GM18868 (cell line): Measurements from ENCODE around the gene SARDH.
"Not testable (repeated sequence)": the region's sequence is repeated elsewhere in the genome, so short reads cannot be mapped to it uniquely, and the experiment has no call there.

Source experiments
- ATAC-seq: cut with Tn5 transposase; IDR thresholded peaks from one replicate; pipeline ENCODE4 v1.9.1; 2021; ENCODE audit warnings: mild to moderate bottlenecking, moderate library complexity; ENCODE audit not compliant: unreplicated experiment

SARDH gene

GRCh38 chr9:133775951-133776905 is 38.1 kb upstream of the SARDH start:
- no peak for ATAC-seq

- ATAC-seq, result no peak
These were observed 37.1 kb upstream of the SARDH start for GRCh38 chr9:133775291-133775690.

DNA sequence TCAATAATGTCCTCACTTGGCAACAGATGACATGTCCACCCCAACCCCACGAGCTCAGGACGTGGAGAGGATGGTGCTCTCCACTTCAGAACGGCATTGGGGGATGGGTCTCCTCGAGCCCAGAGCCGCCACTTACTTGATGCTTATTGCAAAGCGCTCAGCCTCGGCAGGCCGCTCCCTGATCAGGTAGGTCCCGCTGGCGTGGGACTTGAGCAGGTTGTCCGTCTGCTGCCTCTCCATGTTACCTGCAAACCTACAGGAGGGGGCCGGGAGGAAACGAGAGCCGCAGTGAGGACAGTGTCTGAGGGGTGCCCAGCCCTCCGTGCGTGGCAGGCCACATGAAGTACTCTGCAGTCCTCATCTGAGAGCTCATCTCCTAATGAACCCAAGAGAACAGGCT is 36.6 kb upstream of the SARDH start:
- no peak for ATAC-seq

DNA sequence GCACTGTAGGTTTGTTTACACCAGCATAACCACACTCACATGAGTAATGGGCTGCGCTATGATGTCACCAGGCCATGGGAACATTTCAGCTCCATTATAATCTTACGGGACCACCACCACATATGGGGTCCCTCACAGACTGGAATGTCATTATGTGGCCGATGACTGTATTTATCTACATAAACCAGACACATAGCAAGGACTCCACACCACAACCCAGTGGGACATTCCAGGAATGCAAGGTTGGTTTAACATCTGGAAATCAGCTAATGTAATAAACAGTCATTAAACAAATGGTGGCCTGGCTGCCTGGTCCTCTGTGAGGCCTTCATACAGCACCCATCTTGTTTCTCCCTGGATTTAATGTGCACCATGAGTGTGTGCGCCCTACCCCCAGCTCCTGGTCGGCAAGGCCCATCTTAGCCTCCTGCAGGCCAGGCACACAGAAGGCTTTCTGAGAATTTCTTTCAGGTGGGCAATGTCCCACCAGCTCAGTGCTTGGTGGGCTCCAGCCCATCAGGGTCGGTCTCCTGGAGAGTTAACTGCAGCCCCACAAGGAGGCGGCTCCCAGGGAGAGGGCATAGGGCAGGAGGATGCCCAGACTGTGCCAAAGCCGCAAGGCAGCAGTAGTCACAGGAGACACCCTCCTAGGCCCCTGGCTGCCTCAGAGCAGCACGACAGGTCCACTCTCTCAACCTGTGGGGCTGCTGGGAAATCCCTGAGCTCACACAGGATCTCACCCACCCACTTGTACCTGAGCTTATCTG is 35.9 kb upstream of the SARDH start:
- ATAC-seq, result no peak

- ATAC-seq, result no peak
These were observed 34.4 kb upstream of the SARDH start for GRCh38 chr9:133772581-133772980.

- no peak for ATAC-seq
These were observed 33.6 kb upstream of the SARDH start for GRCh38 chr9:133771486-133772482.

DNA sequence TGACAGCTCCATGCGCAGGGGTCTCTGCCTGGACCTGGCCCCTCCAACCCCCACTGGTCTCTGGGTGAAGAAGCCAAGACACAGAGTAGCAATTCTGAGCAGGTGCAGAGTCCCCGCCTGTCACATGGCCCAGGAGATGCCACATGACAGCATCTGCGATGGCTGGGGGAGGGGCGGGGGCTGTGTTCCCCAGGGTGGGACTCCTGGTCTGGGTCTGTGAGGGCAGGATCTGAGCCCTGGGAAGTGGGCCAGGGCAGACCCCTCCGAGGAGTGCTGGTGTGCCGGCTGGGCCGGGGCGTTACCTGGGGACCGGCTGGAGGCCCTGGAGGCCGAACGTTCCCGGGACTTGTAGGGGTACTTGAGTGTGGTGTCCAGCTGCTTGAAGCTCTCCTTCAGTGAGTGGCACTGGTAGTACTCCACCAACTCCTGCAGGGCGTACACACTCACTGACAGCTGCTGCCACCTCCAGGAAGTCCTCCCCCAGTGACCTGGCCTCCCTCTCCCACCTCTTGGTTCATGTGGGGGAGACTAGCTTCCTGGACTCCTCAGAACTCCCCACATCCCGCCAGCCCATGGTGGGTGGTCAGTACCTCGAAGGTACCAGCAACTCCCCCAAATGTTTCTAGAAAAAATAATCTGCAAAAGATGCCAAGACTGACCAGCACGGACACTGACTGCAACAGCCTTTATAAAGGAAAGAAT is 32.1 kb upstream of the SARDH start:
- no peak for ATAC-seq

DNA sequence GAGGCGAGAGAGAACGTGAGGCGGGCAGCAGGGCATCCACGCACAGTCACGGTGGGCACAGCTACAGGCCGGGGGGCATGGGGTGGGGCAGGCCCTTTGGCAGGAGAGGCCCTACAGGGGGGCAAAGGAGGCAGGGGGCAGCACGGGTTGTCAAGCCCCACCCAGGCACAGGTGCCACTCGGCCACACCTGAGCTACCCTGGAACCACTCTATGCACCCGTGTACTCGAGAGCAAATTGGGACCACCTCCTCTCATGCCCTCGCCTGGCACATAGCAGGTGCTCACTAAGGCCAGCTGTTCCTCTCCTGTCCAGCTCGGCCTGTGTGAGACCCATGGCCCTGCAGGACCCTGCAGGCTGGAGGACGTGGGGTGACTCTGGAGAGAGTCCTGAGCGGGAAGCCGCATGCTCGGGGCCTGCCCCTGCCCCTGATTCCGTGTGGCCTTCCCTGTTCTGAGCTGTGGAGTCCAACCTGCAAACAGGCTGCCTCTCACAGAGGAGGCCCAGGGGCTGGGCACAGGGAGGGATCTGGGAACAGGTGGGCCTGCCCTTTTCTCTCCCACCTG is 31.4 kb upstream of the SARDH start:
- ATAC-seq, result no peak

GRCh38 chr9:133768859-133769510 is 30.8 kb upstream of the SARDH start:
- no peak for ATAC-seq

GRCh38 chr9:133768371-133768858 is 30.3 kb upstream of the SARDH start:
- no peak for ATAC-seq

DNA sequence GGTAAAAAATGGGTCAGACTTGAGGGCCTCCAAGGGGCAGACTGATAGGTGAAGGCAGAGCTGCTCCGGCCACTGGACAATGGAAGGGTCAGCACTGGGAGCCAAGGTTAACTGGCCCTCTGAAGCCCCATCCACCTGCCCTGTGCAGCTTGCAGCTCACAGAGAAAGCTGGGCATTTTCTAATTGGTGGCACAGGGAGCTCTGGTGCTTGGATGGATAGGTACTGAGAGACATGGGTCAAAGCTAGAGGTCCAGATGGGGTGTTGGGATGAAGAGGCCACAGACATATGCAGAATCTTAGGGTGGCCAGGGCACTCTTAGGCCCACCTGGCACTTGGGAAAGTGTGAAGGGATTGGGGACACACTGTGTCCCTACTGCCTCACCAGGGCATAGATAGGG is 29.5 kb upstream of the SARDH start:
- ATAC-seq, result no peak

- ATAC-seq, result no peak
These were observed 28.9 kb upstream of the SARDH start for GRCh38 chr9:133767008-133767407.

DNA sequence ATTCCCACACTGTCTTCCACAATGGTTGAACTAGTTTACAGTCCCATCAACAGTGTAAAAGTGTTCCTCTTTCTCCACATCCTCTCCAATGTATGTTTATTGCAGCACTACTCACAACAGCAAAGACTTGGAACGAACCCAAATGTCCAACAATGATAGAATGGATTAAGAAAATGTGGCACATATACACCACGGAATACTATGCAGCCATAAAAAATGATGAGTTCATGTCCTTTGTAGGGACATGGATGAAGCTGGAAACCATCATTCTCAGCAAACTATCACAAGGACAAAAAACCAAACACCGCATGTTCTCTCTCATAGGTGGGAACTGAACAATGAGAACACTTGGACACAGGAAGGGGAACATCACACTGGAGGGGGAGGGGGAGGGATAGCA is 28.1 kb upstream of the SARDH start:
- not testable (repeated sequence) for ATAC-seq

GRCh38 chr9:133763272-133764183 is 25.4 kb upstream of the SARDH start:
- no peak for ATAC-seq

DNA sequence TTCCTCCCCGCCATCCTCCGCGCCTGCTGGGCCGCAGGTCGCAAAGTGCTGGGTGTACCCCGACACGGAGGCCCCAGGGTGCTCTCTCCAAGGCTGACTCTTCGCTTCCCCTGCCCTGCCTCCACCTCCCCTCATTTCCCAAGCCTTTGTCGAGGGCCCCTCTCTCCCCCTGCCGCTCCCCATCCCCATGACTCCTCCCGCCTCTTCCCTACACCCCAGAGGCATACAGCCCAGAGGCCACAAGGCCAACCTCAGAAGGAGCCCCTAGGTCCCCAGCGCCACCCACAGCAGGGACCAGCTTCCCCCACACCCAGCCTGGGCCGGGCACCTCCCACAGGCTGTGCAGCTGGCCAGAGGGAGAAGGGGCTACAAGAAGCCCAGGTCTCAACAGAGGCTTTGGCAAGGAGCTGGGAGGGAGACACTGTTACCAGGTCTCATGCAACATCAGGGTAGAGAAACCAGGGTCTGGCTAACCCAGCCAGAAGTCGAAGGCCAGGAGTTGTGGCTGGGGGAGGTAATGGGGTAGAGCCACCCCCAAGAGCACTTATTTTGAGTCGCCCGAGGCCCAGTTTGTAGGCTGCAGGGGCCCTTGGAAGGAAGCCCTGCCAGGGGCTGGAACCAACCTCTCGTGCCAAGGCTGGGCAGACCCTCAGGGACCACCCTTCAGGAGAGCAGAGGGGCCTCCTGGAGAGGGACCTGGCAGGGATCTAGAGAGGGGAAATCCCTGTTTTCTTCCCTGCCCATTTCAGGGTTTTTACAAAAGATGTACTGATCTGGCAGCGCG is 24.5 kb upstream of the SARDH start:
- no peak for ATAC-seq

- no peak for ATAC-seq
These were observed 23.6 kb upstream of the SARDH start for GRCh38 chr9:133761641-133762248.

- no peak for ATAC-seq
These were observed 22.6 kb upstream of the SARDH start for GRCh38 chr9:133760713-133761290.
